ENCODE measurements around the gene SLC31A2.

The SLC31A2 gene

DNA sequence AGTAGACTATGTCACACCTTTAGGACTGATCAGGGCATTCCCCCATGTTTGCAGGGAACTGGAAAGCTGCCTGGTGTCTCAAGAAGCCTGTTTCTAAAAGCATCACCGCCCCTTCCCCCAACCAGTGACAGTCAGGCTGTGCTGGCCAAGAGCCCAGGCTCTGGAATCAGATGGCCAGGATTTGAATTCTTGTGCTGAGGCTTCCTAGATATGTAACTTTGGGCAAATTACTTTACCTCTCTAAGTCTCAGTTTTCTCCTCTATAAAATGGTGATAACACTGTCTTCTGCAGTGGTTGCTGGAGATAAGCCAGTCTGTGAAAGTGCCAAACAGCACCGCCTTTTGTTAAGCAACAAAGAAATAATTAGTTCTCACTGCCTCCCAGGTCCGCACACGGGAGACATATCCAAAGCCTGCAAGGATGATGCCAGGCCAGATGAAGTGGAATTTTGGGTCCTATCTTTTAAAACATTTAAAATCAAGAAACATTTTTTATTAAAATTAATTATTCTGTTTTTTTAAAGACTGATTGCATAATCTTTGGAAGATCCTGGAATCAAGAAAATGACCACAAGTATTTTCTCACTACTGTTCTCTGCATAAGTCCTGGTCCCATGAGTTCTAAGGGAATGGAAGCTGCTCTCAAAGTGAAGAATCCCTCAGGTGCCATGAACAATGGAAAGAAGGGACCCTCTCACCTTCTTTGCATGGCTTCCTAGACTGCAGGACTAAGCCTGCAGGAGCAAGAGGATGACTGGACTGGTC lies 13.9 kb downstream of the SLC31A2 start:
- H3K9me3 ChIP-seq (ENCODE audit: control insufficient read depth, insufficient read depth, low read length) = no peaks in the 10 kb centered on the region
- peaks cover 81% of the 10 kb centered on the region for H3K36me3 ChIP-seq (ENCODE audit: control insufficient read depth, low read length)
- H3K4me3 ChIP-seq (ENCODE audit: low read length) = no peak overlapping the region
- no peaks in the 10 kb centered on the region for H3F3A ChIP-seq (ENCODE audit: control insufficient read depth, insufficient read depth)
- no peaks in the 10 kb centered on the region for H3K27me3 ChIP-seq (ENCODE audit: control insufficient read depth, low read length)
- H3K4me1 ChIP-seq (ENCODE audit: control insufficient read depth, low read length) = no peaks in the 10 kb centered on the region
- no peaks in the 10 kb centered on the region for H3K79me2 ChIP-seq (ENCODE audit: control insufficient read depth, low read length)
- TF ChIP-seq, protein P1, sequence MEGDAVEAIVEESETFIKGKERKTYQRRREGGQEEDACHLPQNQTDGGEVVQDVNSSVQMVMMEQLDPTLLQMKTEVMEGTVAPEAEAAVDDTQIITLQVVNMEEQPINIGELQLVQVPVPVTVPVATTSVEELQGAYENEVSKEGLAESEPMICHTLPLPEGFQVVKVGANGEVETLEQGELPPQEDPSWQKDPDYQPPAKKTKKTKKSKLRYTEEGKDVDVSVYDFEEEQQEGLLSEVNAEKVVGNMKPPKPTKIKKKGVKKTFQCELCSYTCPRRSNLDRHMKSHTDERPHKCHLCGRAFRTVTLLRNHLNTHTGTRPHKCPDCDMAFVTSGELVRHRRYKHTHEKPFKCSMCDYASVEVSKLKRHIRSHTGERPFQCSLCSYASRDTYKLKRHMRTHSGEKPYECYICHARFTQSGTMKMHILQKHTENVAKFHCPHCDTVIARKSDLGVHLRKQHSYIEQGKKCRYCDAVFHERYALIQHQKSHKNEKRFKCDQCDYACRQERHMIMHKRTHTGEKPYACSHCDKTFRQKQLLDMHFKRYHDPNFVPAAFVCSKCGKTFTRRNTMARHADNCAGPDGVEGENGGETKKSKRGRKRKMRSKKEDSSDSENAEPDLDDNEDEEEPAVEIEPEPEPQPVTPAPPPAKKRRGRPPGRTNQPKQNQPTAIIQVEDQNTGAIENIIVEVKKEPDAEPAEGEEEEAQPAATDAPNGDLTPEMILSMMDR (IDR thresholded peaks at IDR 0.05; ENCODE audit: low read depth, low read length, poor library complexity, severe bottlenecking) = no peak
- no peak for TF ChIP-seq EZH2phosphoT487 (IDR thresholded peaks at IDR 0.05; ENCODE audit: borderline replicate concordance, low read length)
- H3K27ac ChIP-seq (ENCODE audit: low read depth, low read length) = no peak overlapping the region
- no peaks in the 10 kb centered on the region for H4K20me1 ChIP-seq (ENCODE audit: control insufficient read depth, insufficient read depth, low read depth, low read length)
- no peak overlapping the region for H3K4me2 ChIP-seq (ENCODE audit: low read length)
- H3K9me2 ChIP-seq (replicated peaks; ENCODE audit: control insufficient read depth, low read length) = no peaks in the 10 kb centered on the region

DNA sequence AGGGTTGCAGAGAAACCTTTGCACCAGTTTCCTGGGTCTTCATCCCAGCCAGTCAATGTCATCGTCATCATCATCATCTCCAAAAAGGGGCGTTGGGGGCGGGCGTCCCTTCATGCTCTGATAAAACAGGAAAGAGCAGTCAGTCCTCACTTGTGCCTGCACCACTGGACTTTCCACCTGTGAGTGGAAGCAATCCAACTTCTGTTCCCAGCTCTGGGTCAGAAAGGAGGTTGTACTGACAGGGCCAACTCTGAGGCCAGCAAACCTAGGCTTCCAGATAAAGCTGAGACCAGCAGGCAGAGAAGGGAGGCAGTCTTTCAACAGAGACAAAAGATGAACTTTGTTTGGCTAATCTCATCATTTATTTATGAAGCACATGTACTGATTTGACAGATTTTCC lies 15.2 kb downstream of the SLC31A2 start:
- no peak overlapping the region for H3K4me2 ChIP-seq (ENCODE audit: low read length)
- peaks cover 94% of the 10 kb centered on the region for H3K36me3 ChIP-seq (ENCODE audit: control insufficient read depth, low read length)
- no peaks in the 10 kb centered on the region for H3K9me3 ChIP-seq (ENCODE audit: control insufficient read depth, insufficient read depth, low read length)
- no peak overlapping the region for H3K4me3 ChIP-seq (ENCODE audit: low read length)
- no peaks in the 10 kb centered on the region for H3K9me2 ChIP-seq (replicated peaks; ENCODE audit: control insufficient read depth, low read length)
- no peaks in the 10 kb centered on the region for H3K79me2 ChIP-seq (ENCODE audit: control insufficient read depth, low read length)
- TF ChIP-seq, protein P1 (IDR thresholded peaks at IDR 0.05; ENCODE audit: low read depth, low read length, poor library complexity, severe bottlenecking) = no peak
- no peak for TF ChIP-seq EZH2phosphoT487 (IDR thresholded peaks at IDR 0.05; ENCODE audit: borderline replicate concordance, low read length)
- H3K4me1 ChIP-seq (ENCODE audit: control insufficient read depth, low read length) = no peaks in the 10 kb centered on the region
- no peaks in the 10 kb centered on the region for H3F3A ChIP-seq (ENCODE audit: control insufficient read depth, insufficient read depth)
- no peaks in the 10 kb centered on the region for H4K20me1 ChIP-seq (ENCODE audit: control insufficient read depth, insufficient read depth, low read depth, low read length)
- no peaks in the 10 kb centered on the region for H3K27me3 ChIP-seq (ENCODE audit: control insufficient read depth, low read length)
- H3K27ac ChIP-seq (ENCODE audit: low read depth, low read length) = no peak overlapping the region

DNA sequence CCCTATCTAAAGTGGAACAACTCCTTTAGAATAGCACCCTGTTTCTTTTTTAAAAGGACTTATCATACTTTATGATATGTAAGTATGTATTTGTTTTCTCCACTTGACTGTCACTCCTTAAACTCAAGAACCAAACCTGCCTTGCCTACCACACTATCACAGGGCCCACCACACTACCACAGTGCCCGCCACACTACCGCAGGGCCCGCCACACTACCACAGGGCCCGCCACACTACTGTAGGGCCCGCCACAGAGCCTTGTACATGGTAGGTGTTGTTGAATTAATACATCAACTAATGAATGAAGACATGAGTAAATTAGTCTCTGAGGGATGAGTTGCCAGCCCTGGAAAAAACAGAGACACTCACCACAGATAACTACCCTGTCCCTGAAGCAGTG lies 18.0 kb downstream of the SLC31A2 start:
- H3F3A ChIP-seq (ENCODE audit: control insufficient read depth, insufficient read depth) = no peaks in the 10 kb centered on the region
- H3K4me1 ChIP-seq (ENCODE audit: control insufficient read depth, low read length) = no peaks in the 10 kb centered on the region
- no peaks in the 10 kb centered on the region for H3K9me3 ChIP-seq (ENCODE audit: control insufficient read depth, insufficient read depth, low read length)
- H3K79me2 ChIP-seq (ENCODE audit: control insufficient read depth, low read length) = no peaks in the 10 kb centered on the region
- H3K9me2 ChIP-seq (replicated peaks; ENCODE audit: control insufficient read depth, low read length) = no peaks in the 10 kb centered on the region
- TF ChIP-seq, protein P1 (IDR thresholded peaks at IDR 0.05; ENCODE audit: low read depth, low read length, poor library complexity, severe bottlenecking) = no peak
- TF ChIP-seq EZH2phosphoT487 (IDR thresholded peaks at IDR 0.05; ENCODE audit: borderline replicate concordance, low read length) = no peak
- no peaks in the 10 kb centered on the region for H3K27me3 ChIP-seq (ENCODE audit: control insufficient read depth, low read length)
- H3K4me2 ChIP-seq (ENCODE audit: low read length) = no peak overlapping the region
- H3K4me3 ChIP-seq (ENCODE audit: low read length) = no peak overlapping the region
- peaks cover 93% of the 10 kb centered on the region for H3K36me3 ChIP-seq (ENCODE audit: control insufficient read depth, low read length)
- H3K27ac ChIP-seq (ENCODE audit: low read depth, low read length) = no peak overlapping the region
- no peaks in the 10 kb centered on the region for H4K20me1 ChIP-seq (ENCODE audit: control insufficient read depth, insufficient read depth, low read depth, low read length)
